ENCODE data around the gene PTPRK. TPM values are rescaled to one million over a fixed set of nuclear protein-coding genes. Genes with fewer than 3 reads are reported as not detected.

PTPRK gene
- total RNA-seq, 4 donors from 2014 or later, result 40.1 to 82.0 (median 57.6) TPM

GRCh38 chr6:128380891-128381290 lies 139.5 kb downstream of the PTPRK start:
- no peak for TF ChIP-seq EP300 (IDR thresholded peaks at IDR 0.05)
- TF ChIP-seq CTCF (IDR thresholded peaks at IDR 0.05), result no peak
- no peak for TF ChIP-seq POLR2A (IDR thresholded peaks at IDR 0.05)
- no peak for TF ChIP-seq POLR2AphosphoS5 (IDR thresholded peaks at IDR 0.05)
- H3K36me3 ChIP-seq, result no peaks in the 10 kb centered on the region
- DNase-seq (ENCODE audit: low spot score in 2 of 2), result no peak
- H3K9me3 ChIP-seq, result no peaks in the 10 kb centered on the region
- no peaks in the 10 kb centered on the region for H3K27me3 ChIP-seq
- no peak overlapping the region for H3K4me3 ChIP-seq
- H3K27ac ChIP-seq, result no peak overlapping the region
- no peaks in the 10 kb centered on the region for H3K4me1 ChIP-seq

DNA sequence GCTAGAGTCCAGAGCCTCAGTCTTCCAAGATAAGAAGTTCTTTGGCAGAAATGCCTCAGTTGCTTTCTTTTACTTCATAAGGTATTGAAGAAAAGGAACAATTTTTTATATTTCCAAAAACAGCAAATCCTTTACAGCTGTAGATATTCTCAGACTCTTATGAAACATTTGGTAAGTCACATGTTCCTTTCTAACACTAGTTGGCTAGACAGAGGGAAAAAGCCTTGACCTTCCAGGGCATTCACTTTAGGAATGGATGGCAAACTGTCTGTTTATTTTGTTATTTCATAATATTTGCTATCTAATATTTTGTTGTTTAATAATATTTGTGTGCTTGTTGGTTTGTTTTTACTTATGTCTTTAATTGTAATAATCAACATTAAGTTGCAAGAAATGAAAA lies 140.8 kb downstream of the PTPRK start:
- Histone ChIP-seq H3K27me3 (no peaks in the 10 kb centered on the region), H3K27ac (no peak overlapping the region), H3K9me3 (no peaks in the 10 kb centered on the region), H3K4me3 (no peak overlapping the region), H3K36me3 (no peaks in the 10 kb centered on the region), H3K4me1 (no peaks in the 10 kb centered on the region)
- TF ChIP-seq EP300 (IDR thresholded peaks at IDR 0.05), result no peak
- no peak for TF ChIP-seq POLR2A (IDR thresholded peaks at IDR 0.05)
- TF ChIP-seq CTCF (IDR thresholded peaks at IDR 0.05), result no peak
- TF ChIP-seq POLR2AphosphoS5 (IDR thresholded peaks at IDR 0.05), result no peak
- no peak for DNase-seq (ENCODE audit: low spot score in 2 of 2)

- Histone ChIP-seq H3K4me3 (no peak overlapping the region), H3K9me3 (no peaks in the 10 kb centered on the region), H3K27ac (no peak overlapping the region), H3K36me3 (no peaks in the 10 kb centered on the region), H3K27me3 (no peaks in the 10 kb centered on the region), H3K4me1 (no peaks in the 10 kb centered on the region)
- WGBS, result 96% methylated on average over 4 of the region's 4 CpGs
- TF ChIP-seq POLR2AphosphoS5 (IDR thresholded peaks at IDR 0.05) (no peak), EP300 (IDR thresholded peaks at IDR 0.05) (no peak), CTCF (IDR thresholded peaks at IDR 0.05) (no peak)
- no peak for DNase-seq (ENCODE audit: low spot score in 2 of 2)
These were observed 143.4 kb downstream of the PTPRK start for GRCh38 chr6:128376952-128377503.

GRCh38 chr6:128371136-128371535 lies 149.3 kb downstream of the PTPRK start:
- no peak for TF ChIP-seq POLR2A (IDR thresholded peaks at IDR 0.05)
- 89% methylated on average over 4 of the region's 4 CpGs for WGBS
- Histone ChIP-seq H3K4me1 (no peaks in the 10 kb centered on the region), H3K27ac (no peak overlapping the region), H3K36me3 (no peaks in the 10 kb centered on the region), H3K9me3 (no peaks in the 10 kb centered on the region), H3K27me3 (no peaks in the 10 kb centered on the region), H3K4me3 (no peak overlapping the region)
- DNase-seq (ENCODE audit: low spot score in 2 of 2), result no peak

- H3K27ac ChIP-seq, result no peak overlapping the region
- TF ChIP-seq POLR2AphosphoS5 (IDR thresholded peaks at IDR 0.05) (no peak), EP300 (IDR thresholded peaks at IDR 0.05) (no peak), CTCF (IDR thresholded peaks at IDR 0.05) (no peak), POLR2A (IDR thresholded peaks at IDR 0.05) (no peak)
- DNase-seq (ENCODE audit: low spot score in 2 of 2), result no peak
- H3K36me3 ChIP-seq, result no peaks in the 10 kb centered on the region
- WGBS, result 21% methylated on average over 2 of the region's 2 CpGs
- peaks cover 6% of the 10 kb centered on the region for H3K4me1 ChIP-seq
- no peaks in the 10 kb centered on the region for H3K27me3 ChIP-seq
- H3K9me3 ChIP-seq, result no peaks in the 10 kb centered on the region
- no peak overlapping the region for H3K4me3 ChIP-seq
These were observed 150.3 kb downstream of the PTPRK start for GRCh38 chr6:128370072-128370471.

All from suprapubic skin (tissue), 4 donors.